RWPE1 (cell line): ENCODE results near the gene SMNDC1.
A peak's percentile ranks its signal among the peaks of the same experiment; 100 is the strongest.

ENCODE experiments used
- CTCF ChIA-PET: fragments of 350-600 bp; sonication (Branson Sonifier 250); formaldehyde crosslinking; extraction: SDS; loops from one replicate; lab custom pipeline; 2021; lab: Yijun Ruan, JAX
- POLR2A ChIA-PET: fragments of 400-600 bp; formaldehyde crosslinking; extraction: SDS; loops from one replicate; lab custom pipeline; 2020; ENCODE audit warnings: antibody characterized with exemption; ENCODE audit not compliant: low non-redundant PET; lab: Yijun Ruan, JAX
- DNase-seq: peaks from one replicate; pipeline ENCODE4 v3.0.0; 2012; ENCODE audit warnings: low spot score
- H3K27ac ChIP-seq: fragments of 450-650 bp; 2 replicates; pipeline ENCODE4 v1.5.1; 2017
- TF ChIP-seq, protein P1 (sequence below): fragments of 450-650 bp; conservative IDR thresholded peaks from 2 replicates; pipeline ENCODE4 v1.5.1; 2017; ENCODE audit warnings: low read depth, mild to moderate bottlenecking

The SMNDC1 gene

DNA sequence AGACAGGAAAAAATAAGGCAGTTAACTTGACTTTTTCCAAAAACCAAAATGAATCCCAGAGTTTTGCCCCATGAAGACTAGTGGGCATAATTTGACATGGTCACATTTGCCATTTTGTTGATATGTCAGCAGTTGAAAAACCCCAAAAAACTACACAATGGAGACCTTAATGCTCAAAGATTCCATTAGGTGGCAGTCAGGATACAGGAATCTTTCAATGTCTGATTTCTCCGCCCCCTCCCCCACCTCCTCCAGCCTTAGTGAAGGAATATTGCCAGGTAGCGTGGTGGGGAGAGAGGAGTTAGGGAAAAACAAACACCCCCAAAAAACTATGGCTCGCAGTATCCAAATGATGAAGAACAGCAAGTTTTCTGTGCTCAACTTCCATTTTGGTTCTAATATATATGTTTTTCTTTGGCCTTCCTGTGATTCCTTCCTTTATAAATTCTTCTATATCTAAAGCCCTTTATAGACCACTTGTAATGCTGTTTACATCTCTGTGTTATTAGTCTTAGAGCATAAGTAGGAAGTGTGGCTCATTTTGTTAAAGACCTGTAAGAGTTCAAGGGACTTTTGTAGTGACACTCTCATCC is 6.7 kb upstream of the SMNDC1 start:
- no peak overlapping the region for H3K27ac ChIP-seq
- ChIA-PET POLR2A (no interaction called here), CTCF (interaction anchor here (1.0 to 1.6 kb wide), 5 partner anchors 23 to 240 kb away, joined by 3 to 7 read pairs (median 3); no protein-coding TSS in a partner anchor)
- TF ChIP-seq, protein P1, sequence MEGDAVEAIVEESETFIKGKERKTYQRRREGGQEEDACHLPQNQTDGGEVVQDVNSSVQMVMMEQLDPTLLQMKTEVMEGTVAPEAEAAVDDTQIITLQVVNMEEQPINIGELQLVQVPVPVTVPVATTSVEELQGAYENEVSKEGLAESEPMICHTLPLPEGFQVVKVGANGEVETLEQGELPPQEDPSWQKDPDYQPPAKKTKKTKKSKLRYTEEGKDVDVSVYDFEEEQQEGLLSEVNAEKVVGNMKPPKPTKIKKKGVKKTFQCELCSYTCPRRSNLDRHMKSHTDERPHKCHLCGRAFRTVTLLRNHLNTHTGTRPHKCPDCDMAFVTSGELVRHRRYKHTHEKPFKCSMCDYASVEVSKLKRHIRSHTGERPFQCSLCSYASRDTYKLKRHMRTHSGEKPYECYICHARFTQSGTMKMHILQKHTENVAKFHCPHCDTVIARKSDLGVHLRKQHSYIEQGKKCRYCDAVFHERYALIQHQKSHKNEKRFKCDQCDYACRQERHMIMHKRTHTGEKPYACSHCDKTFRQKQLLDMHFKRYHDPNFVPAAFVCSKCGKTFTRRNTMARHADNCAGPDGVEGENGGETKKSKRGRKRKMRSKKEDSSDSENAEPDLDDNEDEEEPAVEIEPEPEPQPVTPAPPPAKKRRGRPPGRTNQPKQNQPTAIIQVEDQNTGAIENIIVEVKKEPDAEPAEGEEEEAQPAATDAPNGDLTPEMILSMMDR, result peak; percentile 68
- DNase-seq, result peak; percentile 70

DNA sequence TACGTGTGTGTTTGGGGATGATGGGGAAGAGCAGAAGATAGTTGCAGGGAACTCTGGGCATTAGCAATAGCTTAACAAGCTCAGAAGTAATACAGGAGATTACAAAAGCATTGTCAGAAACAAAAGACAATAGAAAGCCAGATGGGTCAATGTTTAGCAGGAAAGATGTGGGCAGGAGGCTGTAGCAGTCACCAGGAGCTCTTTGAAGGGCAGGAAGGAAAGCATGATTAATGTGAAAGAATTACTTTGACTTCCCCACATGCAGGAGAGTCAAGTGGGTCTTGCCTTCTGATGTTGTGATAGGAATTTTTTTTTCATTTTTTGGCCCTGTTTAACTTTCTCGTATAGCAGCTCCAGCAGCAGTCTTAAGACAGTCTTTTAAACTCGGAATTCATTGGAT is 6.0 kb upstream of the SMNDC1 start:
- no peak overlapping the region for H3K27ac ChIP-seq
- DNase-seq, result no peak
- ChIA-PET POLR2A (no interaction called here), CTCF (interaction anchor here (0.6 to 1.6 kb wide), 9 partner anchors 12 to 274 kb away, joined by 3 to 6 read pairs (median 3); no protein-coding TSS in a partner anchor)
- TF ChIP-seq, protein P1, result no peak

DNA sequence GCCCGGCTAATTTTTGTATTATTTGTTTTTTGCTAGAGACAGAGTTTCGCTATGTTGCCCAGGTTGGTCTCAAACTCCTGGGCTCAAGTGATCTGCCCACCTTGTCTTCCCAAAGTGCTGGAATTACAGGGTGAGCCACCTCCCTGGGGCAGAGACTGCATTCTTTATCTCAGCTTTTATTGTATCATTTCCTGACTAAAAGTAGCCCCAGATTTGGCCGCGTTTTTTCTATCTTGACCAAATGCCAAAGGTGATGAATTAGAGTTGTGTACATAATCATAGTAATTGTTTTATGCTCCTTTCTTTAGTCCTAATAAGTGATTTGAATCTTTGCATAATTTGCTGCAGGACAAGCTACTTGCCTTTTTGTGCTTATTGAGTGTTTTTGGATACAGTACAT is 3.1 kb upstream of the SMNDC1 start:
- DNase-seq, result no peak
- TF ChIP-seq, protein P1, result no peak
- peak overlapping the region; percentile 32 for H3K27ac ChIP-seq
- CTCF ChIA-PET, result interaction anchor here (0.6 to 2.5 kb wide), 4 partner anchors 191 to 292 kb away, joined by 4 to 18 read pairs (median 6); no protein-coding TSS in a partner anchor
- POLR2A ChIA-PET, result no interaction called here

DNA sequence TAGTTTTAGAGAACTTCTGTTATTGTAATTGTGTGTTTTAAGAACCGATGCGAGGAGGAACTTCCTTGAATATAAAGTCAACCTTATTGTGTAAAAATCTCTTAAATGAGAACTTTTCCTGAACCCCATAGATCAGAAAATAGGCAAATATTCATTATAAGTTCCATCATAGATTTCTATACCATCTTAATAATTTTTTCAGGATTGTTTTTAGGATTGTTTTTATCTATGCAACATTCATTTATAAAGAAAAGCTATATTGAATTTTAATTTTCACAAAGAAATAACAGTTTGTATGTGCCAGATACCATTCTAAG is 1.7 kb upstream of the SMNDC1 start:
- POLR2A ChIA-PET, result no interaction called here

DNA sequence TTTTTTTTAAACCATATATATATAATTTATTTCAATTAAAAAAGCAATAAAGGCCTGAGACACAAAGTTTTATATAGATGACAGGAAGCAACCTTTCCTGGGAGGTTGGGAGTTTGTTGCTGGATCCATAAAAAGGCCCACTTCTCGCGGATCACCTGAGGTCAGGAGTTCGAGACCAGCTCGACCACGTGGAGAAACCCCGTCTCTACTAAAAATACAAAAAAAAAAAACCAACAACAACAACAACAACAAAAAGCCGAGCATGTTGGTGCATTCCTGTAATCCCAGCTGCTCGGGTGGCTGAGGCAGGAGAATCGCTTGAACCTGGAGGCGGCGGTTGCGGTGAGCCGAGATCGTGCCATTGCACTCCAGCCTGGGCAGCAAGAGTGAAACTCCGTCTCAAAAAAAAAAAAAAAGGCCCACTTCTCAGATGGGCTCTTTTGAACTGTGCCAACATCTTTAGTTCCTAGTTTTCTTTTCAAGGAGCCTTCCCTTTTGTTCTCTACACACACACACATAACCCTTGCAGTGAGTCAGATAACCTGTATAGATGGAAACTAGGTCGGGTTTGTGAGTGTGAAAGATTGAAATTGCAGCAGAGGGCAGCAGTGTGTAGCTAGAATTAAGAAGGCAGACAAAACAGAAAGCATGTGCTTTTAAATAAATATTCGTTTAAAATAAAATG is 1.2 kb upstream of the SMNDC1 start:
- ChIA-PET CTCF (interaction anchor here (0.5 to 2.5 kb wide), 17 partner anchors 91 to 1691 kb away, joined by 3 to 18 read pairs (median 4); no protein-coding TSS in a partner anchor), POLR2A (no interaction called here)
- peak; percentile 83 for DNase-seq
- peak overlapping the region; percentile 97 for H3K27ac ChIP-seq
- TF ChIP-seq, protein P1, result peak; percentile 79

More for the DNA sequence above, 1.7 kb upstream of the SMNDC1 start:
- DNase-seq, result no peak
- TF ChIP-seq, protein P1, result peak; percentile 47; the same call in 1 of the 2 replicates
- no peak overlapping the region for H3K27ac ChIP-seq
- CTCF ChIA-PET, result interaction anchor here (0.5 to 2.5 kb wide), 13 partner anchors 22 to 1024 kb away, joined by 3 to 18 read pairs (median 4); no protein-coding TSS in a partner anchor

DNA sequence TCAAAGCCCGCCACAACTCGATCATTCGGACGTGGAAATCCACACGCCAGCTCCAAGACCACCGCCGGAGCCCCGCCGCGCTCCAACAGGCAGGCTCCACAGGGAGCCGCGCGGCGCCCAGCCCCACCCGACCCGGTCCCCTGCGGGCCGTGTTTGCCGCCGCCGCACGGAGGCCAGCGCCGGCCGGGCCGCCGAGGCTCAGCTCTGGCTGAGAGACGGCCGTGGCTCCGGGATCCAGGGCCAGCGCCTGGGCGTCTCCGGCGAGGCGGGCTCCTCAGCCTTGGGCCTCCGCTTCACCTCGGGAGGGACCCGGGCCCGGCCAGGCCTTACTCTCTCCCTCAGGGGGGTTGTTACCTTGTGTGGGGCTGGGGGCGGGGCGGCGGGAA is 333 bp downstream of the SMNDC1 start:
- POLR2A ChIA-PET, result no interaction called here
- TF ChIP-seq, protein P1, result no peak
- CTCF ChIA-PET, result interaction anchor here (0.6 to 0.8 kb wide), 2 partner anchors 266 to 368 kb away, joined by 3 to 6 read pairs; no protein-coding TSS in a partner anchor
- peak; percentile 59 for DNase-seq
- H3K27ac ChIP-seq, result peak overlapping the region; percentile 97
